ENCODE data around the gene ITGB8.

Gene ITGB8

GRCh38 chr7:20340839-20341238 is 10.1 kb downstream of the ITGB8 start:
- DNase-seq (ENCODE audit: low read depth in 2 of 2), result no peak

DNA sequence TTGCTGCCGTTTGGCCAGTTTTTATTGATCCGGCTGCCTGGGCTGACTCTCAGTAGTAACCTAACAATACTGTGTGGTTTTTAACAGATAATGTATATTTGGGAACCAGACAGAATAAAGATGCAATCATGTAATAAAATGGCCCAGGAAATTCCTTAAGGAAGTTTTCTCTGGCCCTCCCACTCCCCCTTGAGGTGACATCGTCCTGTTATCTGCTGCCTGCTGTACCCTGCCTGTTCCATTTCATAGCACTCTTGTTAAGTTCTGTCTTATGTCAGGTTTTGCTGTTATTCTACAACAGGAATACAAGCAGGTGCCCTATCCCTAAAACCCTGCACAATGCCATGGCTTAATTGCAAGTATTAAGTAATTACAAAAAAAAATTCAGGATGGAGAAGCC is 12.5 kb downstream of the ITGB8 start:
- no peak for DNase-seq (ENCODE audit: low read depth in 2 of 2)

DNA sequence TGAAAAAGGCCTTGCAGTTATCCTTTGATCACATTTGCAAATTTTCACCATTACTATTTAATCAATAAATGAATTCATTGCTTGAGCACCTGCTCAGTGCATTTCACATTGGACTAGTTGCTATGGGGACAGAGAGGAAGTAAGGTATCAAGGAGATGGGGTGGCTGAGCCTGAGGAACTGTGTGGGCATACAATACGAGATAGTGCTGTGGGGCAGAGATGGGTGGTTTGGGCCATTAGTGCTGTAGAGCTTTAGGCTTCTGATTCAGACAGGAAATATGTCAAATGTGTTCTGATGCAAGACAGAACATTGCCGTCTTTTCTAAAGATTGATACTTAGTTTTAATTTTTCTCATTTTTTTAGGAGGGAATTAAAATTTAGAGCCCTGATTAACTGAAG is 13.2 kb downstream of the ITGB8 start:
- no peak for DNase-seq (ENCODE audit: low read depth in 2 of 2)

- no peak for DNase-seq (ENCODE audit: low read depth in 2 of 2)
Measured at GRCh38 chr7:20344396-20344795, 13.7 kb downstream of the ITGB8 start.

DNA sequence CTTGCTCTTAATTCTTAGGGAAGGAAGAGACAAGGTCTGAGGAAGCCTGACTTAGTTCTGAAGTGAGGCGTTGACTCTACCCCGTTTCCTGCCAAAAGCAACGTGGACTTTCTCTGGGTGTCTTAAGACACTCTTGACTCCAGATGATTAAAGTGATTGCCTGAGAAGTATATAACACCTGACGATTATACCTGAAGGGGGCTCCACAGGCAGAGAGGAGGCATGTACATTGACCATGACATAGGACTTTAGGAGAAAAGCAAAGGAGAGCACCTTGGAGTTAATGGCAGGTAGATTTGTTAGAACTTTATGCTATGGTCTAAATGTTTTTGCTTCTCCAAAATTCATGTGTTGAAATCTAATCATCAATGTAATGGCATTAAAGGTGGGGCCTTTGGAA is 15.9 kb downstream of the ITGB8 start:
- no peak for DNase-seq (ENCODE audit: low read depth in 2 of 2)

- DNase-seq (ENCODE audit: low read depth in 2 of 2), result no peak
Measured at GRCh38 chr7:20347680-20348079, 17.0 kb downstream of the ITGB8 start.

- no peak for DNase-seq (ENCODE audit: low read depth in 2 of 2)
Measured at GRCh38 chr7:20348125-20348807, 17.6 kb downstream of the ITGB8 start.

DNA sequence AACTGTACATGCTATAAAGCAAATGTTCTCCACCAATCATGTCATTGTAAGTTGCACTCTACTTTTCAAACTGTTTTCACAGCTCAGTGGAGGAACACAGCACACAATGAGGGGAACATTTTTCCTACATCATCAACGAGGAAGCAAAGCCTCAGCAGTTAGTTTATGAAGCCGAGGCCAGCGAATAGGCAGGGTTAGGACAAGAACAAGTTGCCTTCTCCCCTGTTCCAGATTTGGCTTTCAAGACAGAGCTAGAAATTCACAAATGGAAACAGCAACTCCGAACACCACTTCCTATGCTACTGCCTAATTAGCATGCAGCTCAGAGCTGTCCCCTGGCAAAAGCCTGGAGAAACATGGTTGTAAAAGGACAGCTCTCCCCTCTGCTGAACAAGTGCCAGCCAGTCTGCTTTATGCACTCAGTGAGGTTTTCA is 19.8 kb downstream of the ITGB8 start:
- no peak for DNase-seq (ENCODE audit: low read depth in 2 of 2)

GRCh38 chr7:20350996-20351692 is 20.4 kb downstream of the ITGB8 start:
- no peak for DNase-seq (ENCODE audit: low read depth in 2 of 2)

- no peak for DNase-seq (ENCODE audit: low read depth in 2 of 2)
Measured at GRCh38 chr7:20351901-20352300, 21.2 kb downstream of the ITGB8 start.

- no peak for DNase-seq (ENCODE audit: low read depth in 2 of 2)
Measured at GRCh38 chr7:20352573-20353306, 22.0 kb downstream of the ITGB8 start.

DNA sequence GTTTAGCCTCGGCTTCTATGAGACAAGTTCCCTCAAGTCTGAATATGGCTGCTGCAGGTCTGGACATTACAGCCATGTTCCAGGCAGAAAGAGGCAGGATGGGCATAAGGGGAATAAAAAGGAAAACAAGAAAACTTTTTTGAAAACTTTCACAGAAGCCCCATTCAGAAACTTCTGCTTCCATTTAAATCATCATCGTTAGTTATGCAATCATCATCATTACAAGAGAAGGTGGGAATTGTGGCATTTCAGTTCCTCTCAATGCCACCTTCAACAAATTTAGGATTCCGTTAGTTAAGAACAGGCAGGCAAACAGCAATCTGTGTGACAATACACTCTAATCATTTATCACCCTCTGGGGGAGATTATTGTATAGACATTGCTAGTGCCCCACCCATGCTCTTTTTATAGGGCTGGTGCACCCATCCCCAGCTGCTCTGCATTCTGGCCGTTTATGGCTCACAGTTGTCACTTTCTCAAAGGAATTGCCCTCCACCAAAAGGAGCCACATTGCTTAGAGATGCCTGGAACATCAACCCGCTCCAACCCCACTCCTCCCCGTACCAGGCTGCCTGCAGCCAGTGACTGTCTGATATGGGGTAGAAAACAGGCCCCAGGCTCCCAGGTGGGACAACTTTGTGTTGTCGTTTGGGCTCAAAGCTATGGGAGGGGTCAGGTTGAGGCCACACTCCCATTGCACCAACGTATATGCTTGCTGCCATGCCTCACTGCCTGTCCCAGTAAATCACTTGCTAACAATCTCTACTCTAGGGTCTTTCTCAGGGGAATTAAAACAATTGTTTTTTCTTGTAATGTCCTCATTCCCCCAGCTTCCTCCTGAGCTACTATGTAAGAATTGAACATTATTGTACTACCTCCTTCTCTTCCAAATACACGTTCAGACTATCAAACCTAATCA is 24.2 kb downstream of the ITGB8 start:
- DNase-seq (ENCODE audit: low read depth in 2 of 2), result no peak

DNA sequence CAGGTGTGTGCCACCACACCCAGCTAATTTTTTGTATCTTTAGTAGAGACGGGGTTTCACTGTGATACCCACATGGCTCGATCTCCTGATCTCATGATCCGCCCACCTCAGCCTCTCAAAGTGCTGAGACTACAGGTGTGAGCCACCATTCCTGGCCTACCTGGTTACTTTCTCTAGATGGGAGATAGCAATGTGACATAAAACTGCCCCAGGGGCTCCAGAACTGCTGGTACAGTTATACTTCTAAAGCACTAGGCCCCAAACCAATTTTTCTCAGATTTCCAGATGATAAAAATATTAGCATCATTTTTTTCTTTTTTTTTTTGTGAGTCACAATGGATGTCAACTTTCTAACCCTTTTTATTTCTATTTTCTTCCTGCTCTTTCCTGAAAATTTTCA is 27.4 kb downstream of the ITGB8 start:
- no peak for DNase-seq (ENCODE audit: low read depth in 2 of 2)

DNA sequence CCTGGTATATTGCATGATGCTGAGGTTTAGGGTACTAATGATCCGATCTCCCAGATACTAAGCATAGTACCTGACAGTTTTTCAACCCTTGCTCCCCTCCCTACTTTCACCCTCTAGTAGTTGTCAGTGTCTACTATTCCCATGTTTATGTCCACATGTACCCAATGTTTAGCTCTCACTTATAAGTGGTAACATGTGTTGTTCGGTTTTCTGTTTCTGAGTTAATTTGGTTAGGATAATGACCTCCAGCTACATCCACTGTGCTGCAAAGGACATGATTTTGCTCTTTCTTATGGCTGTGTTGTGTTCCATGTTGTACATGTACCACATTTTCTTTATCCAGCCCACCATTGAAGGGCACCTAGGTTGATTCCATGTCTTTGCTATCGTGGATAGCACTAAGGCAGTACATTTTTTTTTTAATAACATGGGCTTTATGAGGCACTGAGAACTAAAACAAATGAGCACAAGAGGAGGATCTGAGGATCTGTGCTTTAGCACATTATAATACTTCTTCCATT is 28.1 kb downstream of the ITGB8 start:
- no peak for DNase-seq (ENCODE audit: low read depth in 2 of 2)

DNA sequence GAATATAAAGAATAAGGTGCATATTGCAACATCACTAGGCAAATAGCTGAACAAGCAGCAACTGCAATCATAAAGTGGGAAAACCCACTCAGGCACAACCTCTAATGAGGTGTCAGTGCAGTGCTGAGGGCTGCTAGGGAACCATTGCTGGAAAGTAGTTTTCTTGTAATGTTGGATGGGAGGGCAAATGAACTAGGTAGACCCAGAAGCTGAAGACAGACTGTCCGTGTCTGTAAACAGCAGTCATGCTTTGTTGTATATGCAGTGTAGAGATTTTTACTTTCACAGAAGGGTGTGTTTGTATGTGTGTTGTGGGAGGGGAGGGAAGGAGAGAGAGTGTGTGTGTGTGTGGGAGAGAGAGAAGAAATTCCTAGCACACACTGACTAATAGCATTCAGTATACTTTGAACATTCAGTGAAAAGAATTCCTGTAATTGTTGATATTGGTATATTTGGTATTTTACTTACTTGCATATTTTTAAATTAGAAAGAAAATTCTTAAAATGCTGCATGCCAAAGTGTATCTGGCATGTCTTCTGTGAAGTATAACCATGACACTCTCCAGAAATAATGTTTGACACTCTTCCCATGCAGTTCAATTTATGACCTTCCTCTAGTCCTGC is 28.8 kb downstream of the ITGB8 start:
- no peak for DNase-seq (ENCODE audit: low read depth in 2 of 2)

DNA sequence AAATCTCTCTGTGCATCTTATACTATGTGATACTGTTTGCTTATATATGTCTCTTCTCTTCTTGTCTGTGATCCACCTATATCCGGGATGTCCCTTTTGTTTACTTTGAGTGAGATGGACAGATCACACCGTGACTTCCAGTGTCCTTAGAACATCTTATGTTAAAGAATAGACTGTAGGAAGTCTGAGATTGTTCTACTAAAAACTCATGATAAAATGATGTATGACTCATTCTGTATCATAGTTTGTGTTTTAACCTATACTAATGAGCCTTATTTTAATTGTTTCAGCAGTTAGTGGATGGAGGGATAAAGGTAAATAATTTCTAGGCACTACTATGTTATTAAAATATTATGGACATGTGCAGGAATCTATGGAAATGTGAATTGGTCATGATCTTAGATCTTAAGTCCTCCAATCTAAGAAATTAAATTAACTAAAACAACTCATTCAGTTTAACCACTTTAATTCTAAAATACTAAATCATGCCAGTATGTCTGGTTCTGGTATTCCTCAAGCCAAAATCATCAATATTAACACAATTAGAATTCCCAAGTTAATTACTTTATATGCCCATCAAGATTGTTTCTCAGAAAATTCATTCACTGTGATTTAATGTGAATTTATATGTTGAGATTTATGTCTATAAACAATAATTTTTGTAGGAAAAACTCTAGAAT is 32.0 kb downstream of the ITGB8 start:
- no peak for DNase-seq (ENCODE audit: low read depth in 2 of 2)

DNA sequence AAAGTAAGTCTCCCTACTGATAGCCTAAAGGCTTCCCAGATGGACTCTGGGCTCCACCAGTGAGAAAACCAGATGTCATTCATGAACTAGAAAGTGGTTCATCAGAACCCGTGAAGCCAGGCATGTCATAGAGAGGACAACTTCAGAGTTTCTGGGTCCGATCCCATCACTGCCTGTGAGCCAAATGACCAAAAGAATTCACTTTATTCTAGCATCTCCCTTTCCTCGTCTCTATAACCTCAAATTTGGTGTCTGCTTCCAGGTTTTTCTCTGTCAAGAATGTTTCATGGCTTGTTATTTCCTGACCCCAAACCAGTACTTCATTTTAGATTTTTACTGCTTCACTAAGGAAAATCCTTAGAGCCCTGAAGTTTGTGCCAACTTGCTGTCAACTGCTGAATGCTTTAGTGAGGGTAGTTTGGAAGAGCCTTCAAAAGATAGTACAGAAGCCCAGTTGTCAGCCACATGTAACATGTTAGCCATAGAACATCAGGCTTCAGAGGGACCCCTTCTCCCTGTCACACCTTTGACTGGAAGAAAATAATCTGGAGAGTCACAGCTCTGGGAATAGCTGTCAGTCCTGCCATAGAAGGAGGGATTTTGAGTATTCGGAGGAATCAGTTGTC is 34.0 kb downstream of the ITGB8 start:
- DNase-seq (ENCODE audit: low read depth in 2 of 2), result no peak

DNA sequence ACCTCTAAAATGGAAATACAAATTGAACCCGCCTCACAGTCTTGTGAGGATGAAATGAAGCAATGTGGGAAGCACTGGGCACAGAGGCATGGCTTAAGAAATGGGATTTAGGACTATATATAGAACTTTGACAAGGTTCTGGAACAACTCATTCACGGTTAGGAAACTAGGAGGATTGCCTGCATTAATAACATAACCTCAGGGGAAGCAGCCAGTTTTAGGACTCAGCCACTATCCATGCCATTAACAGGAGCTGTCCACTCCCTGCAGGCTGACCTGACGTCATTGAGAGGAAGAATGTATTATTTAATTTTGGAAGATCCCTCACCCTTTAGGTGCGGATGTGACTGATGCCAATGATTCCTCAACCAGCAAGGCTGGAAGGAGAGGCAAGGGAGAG is 34.8 kb downstream of the ITGB8 start:
- no peak for DNase-seq (ENCODE audit: low read depth in 2 of 2)

GRCh38 chr7:20374399-20374798 is 43.7 kb downstream of the ITGB8 start:
- no peak for DNase-seq (ENCODE audit: low read depth in 2 of 2)

- no peak for DNase-seq (ENCODE audit: low read depth in 2 of 2)
Measured at GRCh38 chr7:20376796-20377195, 46.1 kb downstream of the ITGB8 start.

Measured in activated CD4-positive, alpha-beta T cell treated with anti-CD3 and anti-CD28 coated beads for 24 hours (primary cell).